Activated CD4-positive, alpha-beta memory T cell treated with anti-CD3 and anti-CD28 coated beads, Interleukin-2, amount 10 ng/mL, durations not matched to agents 7 days and 5 days (primary cell): Measurements from ENCODE around the gene DCP1A. TPM values are rescaled to one million over a fixed set of nuclear protein-coding genes. Genes with fewer than 3 reads are reported as not detected.
A peak's percentile ranks its signal among the peaks of the same experiment; 100 is the strongest.
"Not testable (repeated sequence)": the region's sequence is repeated elsewhere in the genome, so short reads cannot be mapped to it uniquely, and the experiment has no call there.

ENCODE experiments used
- CTCF ChIA-PET: fragments of 350-600 bp; sonication (Branson Sonifier 250); formaldehyde crosslinking; loops from one replicate; lab custom pipeline; 2021; ENCODE audit warnings: antibody characterized with exemption, inconsistent platforms; lab: Charles Lee
- POLR2A ChIA-PET: fragments of 350-600 bp; sonication (Branson Sonifier 250); formaldehyde crosslinking; loops from one replicate; lab custom pipeline; 2021; ENCODE audit warnings: antibody characterized with exemption; lab: Charles Lee
- DNase-seq: peaks from one replicate; pipeline ENCODE4 v3.0.0-alpha.2; 2020
- H3K27ac Mint-ChIP-seq: one replicate; pipeline ENCODE4 v1.8.0; 2021; ENCODE audit warnings: mild to moderate bottlenecking, mixed read lengths
- H3K27me3 Mint-ChIP-seq: one replicate; pipeline ENCODE4 v1.8.0; 2021; ENCODE audit warnings: mixed read lengths
- H3K36me3 Mint-ChIP-seq: one replicate; pipeline ENCODE4 v1.8.0; 2021; ENCODE audit warnings: low read depth, mixed read lengths
- H3K4me1 Mint-ChIP-seq: one replicate; pipeline ENCODE4 v1.8.0; 2021; ENCODE audit warnings: mixed read lengths
- H3K4me3 Mint-ChIP-seq: one replicate; pipeline ENCODE4 v1.8.0; 2021; ENCODE audit warnings: mild to moderate bottlenecking, mixed read lengths
- H3K9me3 Mint-ChIP-seq: one replicate; pipeline ENCODE4 v1.8.0; 2021; ENCODE audit warnings: mixed read lengths
- total RNA-seq, 2 experiments: library from RNA; stranded (reverse); gene quantifications; one replicate each; pipeline ENCODE4 v1.2.3, GENCODE V29; 2021

DCP1A gene
- total RNA-seq, 2 experiments from 2014 or later: 33.0 to 34.7 TPM

DNA sequence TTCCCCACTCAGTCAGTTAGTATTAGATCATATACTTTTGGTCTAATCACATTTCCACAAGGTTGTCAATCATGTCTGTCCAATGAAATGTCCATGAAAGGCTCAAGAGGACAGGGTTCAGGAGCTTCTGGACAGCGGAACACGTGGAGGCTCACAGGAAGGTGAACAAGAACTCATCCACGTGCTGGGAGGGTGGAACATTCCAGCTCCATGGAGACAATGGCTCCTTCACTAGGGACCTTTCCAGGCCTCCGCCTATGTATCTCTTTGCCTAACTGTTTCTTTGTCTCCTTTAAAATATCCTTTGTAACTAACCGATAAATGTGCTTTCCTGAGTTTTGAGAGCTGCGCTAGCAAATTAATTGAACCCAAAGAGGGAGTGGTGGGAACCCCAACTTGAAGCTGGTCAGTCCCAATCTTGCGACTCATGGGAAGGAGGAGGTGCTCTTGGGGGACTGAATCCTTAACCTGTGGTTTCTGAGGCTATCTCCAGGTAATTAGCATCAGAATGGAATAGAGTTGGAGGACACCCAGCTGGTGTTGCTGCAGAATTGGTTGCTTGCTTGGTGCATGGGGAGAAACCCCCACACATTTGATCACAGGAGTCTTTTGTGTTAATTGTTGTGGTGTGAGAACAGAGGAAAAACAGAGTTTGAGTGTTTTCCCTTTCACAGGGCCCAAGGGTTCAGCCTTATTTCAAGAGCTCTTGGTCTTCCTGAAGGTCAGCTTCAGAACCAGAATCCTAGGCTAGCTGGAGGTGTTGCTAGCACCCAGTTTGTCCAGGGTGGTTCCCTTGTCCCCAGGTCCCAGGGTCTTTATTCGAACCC lies 88.5 kb downstream of the DCP1A start:
- no peak for DNase-seq
- Mint-ChIP-seq H3K4me3 (no peak overlapping the region), H3K4me1 (peaks cover 11% of the 10 kb centered on the region), H3K27ac (no peak overlapping the region), H3K9me3 (no peaks in the 10 kb centered on the region), H3K36me3 (peaks cover 6% of the 10 kb centered on the region), H3K27me3 (peaks cover 4% of the 10 kb centered on the region)
- POLR2A ChIA-PET: interaction anchor here (1.3 kb wide), 1 partner anchor 39 kb away, joined by 3 read pairs; no protein-coding TSS in a partner anchor
- CTCF ChIA-PET: no interaction called here

DNA sequence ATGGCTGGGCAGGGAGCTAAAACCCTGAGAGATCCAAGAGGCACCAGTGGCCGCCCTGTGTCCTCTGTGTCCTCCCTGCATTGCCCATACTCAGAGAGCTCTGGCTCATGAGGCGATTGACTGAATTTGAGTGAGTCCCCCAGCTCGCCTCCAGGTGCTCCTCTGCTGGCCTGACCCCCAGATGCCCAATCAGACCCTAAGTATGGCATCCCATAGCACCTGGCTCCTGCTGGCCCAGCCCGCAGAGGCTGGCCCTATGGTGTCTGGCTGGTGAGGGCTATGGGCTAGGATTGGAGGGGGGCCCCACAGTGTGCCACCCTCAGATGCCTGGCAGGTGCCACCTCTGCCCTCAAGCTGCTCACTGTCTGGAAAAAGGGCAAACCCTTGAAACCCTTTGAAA lies 89.9 kb downstream of the DCP1A start:
- no peak overlapping the region for H3K4me3 Mint-ChIP-seq
- no peak for DNase-seq
- CTCF ChIA-PET: no interaction called here
- H3K36me3 Mint-ChIP-seq: peaks cover 10% of the 10 kb centered on the region
- peaks cover 4% of the 10 kb centered on the region for H3K27me3 Mint-ChIP-seq
- H3K4me1 Mint-ChIP-seq: peaks cover 23% of the 10 kb centered on the region
- no peaks in the 10 kb centered on the region for H3K9me3 Mint-ChIP-seq
- POLR2A ChIA-PET: interaction anchor here (1.3 kb wide), 2 partner anchors 38 to 88 kb away, joined by 3 read pairs; no protein-coding TSS in a partner anchor
- no peak overlapping the region for H3K27ac Mint-ChIP-seq

DNA sequence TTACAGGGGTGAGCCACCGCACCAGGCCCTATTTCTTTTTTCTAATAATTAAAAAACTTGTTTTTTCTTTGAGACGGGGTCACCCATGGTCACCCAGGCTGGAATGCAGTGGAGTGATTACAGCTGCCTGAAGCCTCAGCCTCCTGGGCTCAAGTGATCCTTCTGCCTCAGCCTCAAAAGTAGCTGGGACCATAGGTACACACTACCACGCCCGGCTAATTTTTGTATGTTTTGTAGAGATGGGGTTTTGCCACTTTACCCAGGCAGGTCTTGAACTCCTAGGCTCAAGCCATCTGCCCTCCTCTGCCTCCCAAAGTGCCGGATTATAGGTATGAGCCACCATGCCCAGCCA lies 90.7 kb downstream of the DCP1A start:
- Mint-ChIP-seq H3K36me3 (peaks cover 10% of the 10 kb centered on the region), H3K27ac (no peak overlapping the region), H3K27me3 (peaks cover 4% of the 10 kb centered on the region), H3K9me3 (no peaks in the 10 kb centered on the region), H3K4me3 (no peak overlapping the region), H3K4me1 (peaks cover 31% of the 10 kb centered on the region)
- CTCF ChIA-PET: no interaction called here
- no peak for DNase-seq
- POLR2A ChIA-PET: interaction anchor here (1.1 to 1.3 kb wide), 2 partner anchors 89 to 720 kb away, joined by 3 to 4 read pairs; partner anchors contain the start of gene UQCC5

DNA sequence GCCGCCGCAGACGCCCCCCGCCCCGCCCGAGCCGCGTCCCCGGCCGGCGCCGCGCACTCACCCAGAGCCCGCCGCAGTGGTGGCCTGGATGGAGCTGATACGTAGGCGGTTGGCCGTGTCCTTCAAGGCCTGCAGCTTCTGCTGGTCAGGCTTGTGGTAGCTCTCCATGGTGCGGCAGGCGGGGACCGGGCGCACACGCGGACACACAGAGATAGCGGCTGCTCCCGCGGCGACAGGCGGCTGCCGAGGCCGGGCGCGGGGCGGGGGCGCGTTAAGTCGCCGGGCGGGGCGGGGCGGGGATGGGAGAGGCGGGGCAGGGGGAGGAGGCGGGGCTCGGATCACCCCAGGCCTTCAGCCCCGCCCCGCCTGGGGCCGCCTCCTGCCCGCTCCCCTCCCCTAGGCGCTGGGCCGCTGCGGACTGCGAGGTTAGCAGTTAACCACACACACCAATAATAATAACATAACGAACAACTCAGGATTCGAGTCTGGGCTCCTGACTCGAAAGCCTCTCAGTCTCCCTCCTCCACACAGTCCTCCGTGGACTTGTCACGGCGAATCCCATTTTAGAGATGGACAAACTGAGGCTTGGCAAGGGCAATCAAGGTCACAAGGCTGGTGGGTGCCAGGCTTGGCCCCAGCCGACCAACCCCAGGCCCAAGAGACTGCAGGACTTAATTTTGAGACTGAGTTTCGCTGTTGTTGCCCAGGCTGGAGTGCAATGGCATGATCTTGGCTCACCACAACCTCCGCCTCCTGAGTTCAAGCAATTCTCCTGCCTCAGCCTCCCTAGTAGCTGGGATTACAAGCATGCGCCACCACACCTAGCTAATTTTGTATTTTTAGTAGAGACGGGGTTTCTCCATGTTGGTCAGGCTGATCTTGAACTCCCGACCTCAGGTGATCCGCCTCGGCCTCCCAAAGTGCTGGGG lies 91.3 kb downstream of the DCP1A start, which contains the start of gene TKT:
Gene TKT, minus strand, starts transcription at position 248 of the 929 bp plus-strand sequence. Its CDS starts 80 bp downstream, at position 168.
- H3K36me3 Mint-ChIP-seq: peaks cover 10% of the 10 kb centered on the region
- H3K27ac Mint-ChIP-seq: peak within 1 kb of the TSS; percentile 81
- peak within 1 kb of the TSS; percentile 92 for H3K4me3 Mint-ChIP-seq
- peaks cover 4% of the 10 kb centered on the region for H3K27me3 Mint-ChIP-seq
- no peaks in the 10 kb centered on the region for H3K9me3 Mint-ChIP-seq
- POLR2A ChIA-PET: interaction anchor here (1.1 to 2.5 kb wide), 4 partner anchors 22 to 720 kb away, joined by 3 to 9 read pairs (median 4); partner anchors contain the start of gene UQCC5
- peaks cover 37% of the 10 kb centered on the region for H3K4me1 Mint-ChIP-seq
- peak; percentile 87 for DNase-seq
- CTCF ChIA-PET: interaction anchor here (1.5 kb wide), 1 partner anchor 36 kb away, joined by 3 read pairs; no protein-coding TSS in a partner anchor

DNA sequence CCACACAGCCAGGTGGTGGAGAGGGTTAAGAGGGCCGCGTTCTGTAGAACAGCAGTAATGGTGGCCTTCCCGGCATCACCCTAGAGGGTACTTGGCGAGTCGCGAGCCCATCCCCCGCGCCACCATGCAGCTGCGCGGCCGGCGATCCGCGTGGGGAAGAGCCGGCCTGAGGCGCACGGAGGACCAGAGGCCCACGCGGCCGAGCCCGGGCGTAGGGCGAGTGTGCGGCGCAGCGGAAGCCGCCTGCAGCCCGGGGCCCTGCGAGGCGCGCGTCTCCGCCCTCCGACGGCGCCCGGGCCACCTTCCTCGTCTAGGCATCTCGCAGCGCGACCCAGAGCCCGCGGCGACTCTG lies 91.9 kb downstream of the DCP1A start:
- Mint-ChIP-seq H3K4me3 (peak overlapping the region; percentile 92), H3K27me3 (peaks cover 4% of the 10 kb centered on the region), H3K36me3 (peaks cover 10% of the 10 kb centered on the region), H3K4me1 (peaks cover 42% of the 10 kb centered on the region), H3K9me3 (no peaks in the 10 kb centered on the region), H3K27ac (peak overlapping the region; percentile 81)
- ChIA-PET POLR2A (interaction anchor here (1.6 to 2.5 kb wide), 2 partner anchors 22 to 90 kb away, joined by 4 to 9 read pairs; no protein-coding TSS in a partner anchor), CTCF (interaction anchor here (1.5 kb wide), 1 partner anchor 36 kb away, joined by 3 read pairs; no protein-coding TSS in a partner anchor)
- peak; percentile 56 for DNase-seq

DNA sequence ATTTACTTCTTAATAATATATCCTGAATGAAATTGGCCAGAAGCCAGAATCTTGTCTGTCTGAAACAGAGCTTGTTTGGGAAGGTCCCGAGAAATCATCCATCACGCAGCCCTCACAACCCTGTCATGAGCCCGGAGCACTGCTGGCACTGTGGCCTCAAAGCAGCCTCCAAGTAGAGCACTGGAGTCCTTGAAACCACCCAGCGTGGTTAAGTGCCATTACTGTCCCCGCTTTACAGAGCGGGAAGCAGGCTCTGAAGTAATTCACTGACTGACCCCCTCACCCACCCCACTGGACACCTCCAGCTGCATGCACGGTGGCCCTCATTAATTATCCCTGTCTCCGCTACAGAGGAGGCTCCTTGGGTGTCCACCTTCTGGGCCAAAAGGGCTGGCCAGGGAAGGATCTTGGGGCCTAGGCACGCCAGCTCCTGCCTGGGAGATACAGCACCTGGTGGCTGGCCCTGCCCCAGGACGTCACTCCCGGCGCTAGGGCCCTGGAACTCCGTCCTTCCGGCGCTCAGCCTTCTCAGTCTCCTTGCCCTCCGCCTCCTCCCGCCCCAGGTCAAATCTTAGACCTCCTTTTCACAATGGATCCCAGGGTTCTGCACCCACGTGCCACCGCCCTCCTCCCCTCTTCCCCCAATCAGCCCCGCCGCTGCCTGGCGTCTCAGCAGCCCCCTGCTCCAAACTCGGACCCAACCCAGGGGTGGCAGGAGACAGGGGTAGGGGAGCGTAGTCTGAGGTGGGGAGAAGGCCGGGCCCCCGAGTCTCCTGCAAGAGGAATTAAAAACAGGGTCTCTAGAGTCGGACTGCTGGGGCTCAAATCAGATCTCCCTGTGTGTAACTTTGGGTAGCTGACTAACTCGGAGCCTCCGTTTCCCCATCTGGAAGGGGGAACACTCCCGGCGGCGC lies 92.6 kb downstream of the DCP1A start:
- ChIA-PET CTCF (interaction anchor here (0.6 to 1.5 kb wide), 4 partner anchors 21 to 146 kb away, joined by 3 to 6 read pairs (median 3); no protein-coding TSS in a partner anchor), POLR2A (interaction anchor here (0.6 to 2.5 kb wide), 7 partner anchors 13 to 145 kb away, joined by 3 to 9 read pairs (median 4); partner anchors contain the start of gene DCP1A)
- peak overlapping the region; percentile 81 for H3K27ac Mint-ChIP-seq
- H3K4me3 Mint-ChIP-seq: peak overlapping the region; percentile 92
- peak; percentile 70 for DNase-seq
- H3K36me3 Mint-ChIP-seq: peaks cover 10% of the 10 kb centered on the region
- peaks cover 4% of the 10 kb centered on the region for H3K27me3 Mint-ChIP-seq
- no peaks in the 10 kb centered on the region for H3K9me3 Mint-ChIP-seq
- peaks cover 47% of the 10 kb centered on the region for H3K4me1 Mint-ChIP-seq

DNA sequence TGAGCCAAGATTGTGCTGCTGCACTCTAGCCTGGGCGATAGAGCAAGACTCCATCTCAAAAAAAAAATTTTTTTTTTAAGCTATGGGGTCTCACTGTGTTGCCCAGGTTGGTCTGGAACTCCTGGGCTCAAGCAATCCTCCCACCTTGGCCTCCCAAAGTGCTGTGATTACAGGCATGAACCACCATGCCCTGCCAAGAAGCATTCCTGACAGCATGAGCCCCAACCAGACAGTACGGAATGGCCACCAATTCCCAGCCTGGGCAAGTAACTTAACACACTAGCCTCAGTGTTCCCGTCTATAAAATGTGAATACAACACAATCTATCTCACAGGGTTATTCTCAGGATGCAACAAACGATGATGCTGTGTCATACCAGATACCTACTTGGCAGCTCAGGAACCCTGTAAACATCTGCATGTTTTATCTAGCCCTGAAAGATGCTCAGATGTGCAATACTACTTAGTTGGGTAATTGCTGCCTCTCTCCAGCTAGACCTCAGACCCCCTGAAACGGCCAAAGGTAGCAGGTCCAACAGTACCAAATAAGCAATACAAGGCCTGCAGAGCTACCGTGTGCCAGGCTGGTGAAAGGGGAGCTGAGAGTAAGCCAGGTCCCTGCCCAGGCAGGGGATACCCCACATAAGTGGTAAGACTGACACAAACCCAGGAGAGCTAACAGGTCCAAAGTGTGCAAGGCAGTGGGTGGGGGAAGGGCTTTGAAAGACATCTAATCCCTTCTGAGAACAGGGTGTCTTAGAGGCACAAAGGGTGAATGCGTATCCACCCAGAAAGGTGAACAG lies 93.4 kb downstream of the DCP1A start:
- peaks cover 52% of the 10 kb centered on the region for H3K4me1 Mint-ChIP-seq

DNA sequence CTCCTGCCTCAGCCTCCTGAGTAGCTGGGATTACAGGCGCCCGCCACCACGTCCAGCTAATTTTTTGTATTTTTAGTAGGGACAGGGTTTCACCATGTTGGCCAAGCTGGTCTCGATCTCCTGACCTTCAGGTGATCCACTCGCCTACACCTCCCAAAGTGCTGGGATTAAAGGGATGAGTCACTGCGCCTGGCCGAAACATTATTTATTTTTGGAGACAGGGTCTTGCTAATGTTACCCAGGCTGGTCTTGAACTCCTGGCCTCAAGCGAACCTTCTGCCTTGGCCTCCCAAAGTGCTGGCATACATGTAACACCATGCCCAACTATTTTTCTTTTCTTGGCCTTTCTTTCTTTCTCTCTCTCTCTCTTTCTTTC lies 94.4 kb downstream of the DCP1A start:
- DNase-seq, H3K9me3 Mint-ChIP-seq, H3K27ac Mint-ChIP-seq, POLR2A ChIA-PET, H3K27me3 Mint-ChIP-seq: not testable (repeated sequence)
- CTCF ChIA-PET: interaction anchor here (1.2 kb wide), 1 partner anchor 31 kb away, joined by 3 read pairs; no protein-coding TSS in a partner anchor
- Mint-ChIP-seq H3K36me3 (peaks cover 10% of the 10 kb centered on the region), H3K4me1 (peaks cover 60% of the 10 kb centered on the region), H3K4me3 (peak overlapping the region; percentile 1)

More for the DNA sequence above, 93.4 kb downstream of the DCP1A start:
- peak overlapping the region; percentile 81 for H3K27ac Mint-ChIP-seq
- ChIA-PET CTCF (interaction anchor here (0.6 to 1.5 kb wide), 4 partner anchors 20 to 145 kb away, joined by 3 to 6 read pairs (median 3); no protein-coding TSS in a partner anchor), POLR2A (interaction anchor here (0.6 to 2.5 kb wide), 6 partner anchors 19 to 144 kb away, joined by 3 to 9 read pairs (median 4); partner anchors contain the start of gene DCP1A)
- peaks cover 10% of the 10 kb centered on the region for H3K36me3 Mint-ChIP-seq
- no peaks in the 10 kb centered on the region for H3K9me3 Mint-ChIP-seq
- peak overlapping the region; percentile 92 for H3K4me3 Mint-ChIP-seq
- peaks cover 3% of the 10 kb centered on the region for H3K27me3 Mint-ChIP-seq
- no peak for DNase-seq

DNA sequence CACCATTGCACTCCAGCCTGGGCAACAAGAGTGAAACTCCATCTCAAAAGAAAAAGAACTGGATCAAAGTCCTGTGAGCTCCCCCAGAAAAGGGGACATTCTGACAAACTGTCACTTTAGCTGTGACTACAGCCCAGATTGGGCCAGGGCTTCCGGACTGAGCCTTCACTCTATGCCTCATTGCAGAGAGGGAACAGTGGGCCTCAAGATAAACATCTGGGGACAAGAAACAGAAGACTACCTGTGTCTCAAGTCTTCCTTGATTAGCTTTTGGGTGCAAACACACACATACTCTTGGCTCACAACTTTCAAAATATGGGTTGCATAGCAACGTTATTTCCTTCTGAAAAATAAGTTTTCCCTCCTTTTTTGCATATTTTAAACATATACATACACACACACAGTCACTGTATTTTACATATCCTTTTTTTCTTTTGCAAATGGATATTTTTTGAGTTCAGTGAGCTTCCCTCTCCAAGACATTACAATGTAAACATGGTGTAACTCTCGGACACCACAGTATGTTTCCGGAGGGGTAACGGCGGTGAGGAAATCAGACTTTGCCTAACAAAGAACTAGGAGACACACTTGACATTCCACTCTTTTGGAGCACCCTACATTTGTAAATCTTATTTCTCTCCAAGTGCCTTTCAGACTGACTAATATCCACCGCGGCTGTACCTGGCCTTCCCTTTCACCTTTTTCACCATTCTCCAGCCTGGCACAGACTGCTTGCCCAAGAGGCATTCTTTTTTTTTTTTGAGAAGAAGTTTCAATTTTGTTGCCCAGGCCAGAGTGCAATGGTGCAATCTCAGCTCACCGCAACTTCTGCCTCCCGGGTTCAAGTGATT lies 95.0 kb downstream of the DCP1A start:
- H3K27ac Mint-ChIP-seq: peak overlapping the region; percentile 61

More for the DNA sequence above, 95.0 kb downstream of the DCP1A start:
- H3K4me3 Mint-ChIP-seq: peak overlapping the region; percentile 22
- POLR2A ChIA-PET: interaction anchor here (0.6 kb wide), 1 partner anchor 473 kb away, joined by 4 read pairs; no protein-coding TSS in a partner anchor
- peaks cover 64% of the 10 kb centered on the region for H3K4me1 Mint-ChIP-seq
- CTCF ChIA-PET: interaction anchor here (1.2 to 1.7 kb wide), 3 partner anchors 30 to 140 kb away, joined by 3 to 4 read pairs (median 3); no protein-coding TSS in a partner anchor
- H3K36me3 Mint-ChIP-seq: peaks cover 14% of the 10 kb centered on the region
- no peaks in the 10 kb centered on the region for H3K9me3 Mint-ChIP-seq
- no peaks in the 10 kb centered on the region for H3K27me3 Mint-ChIP-seq
- no peak for DNase-seq
